HepG2 (cell line): ENCODE results near the gene FBN3. TPM values are rescaled to one million over a fixed set of nuclear protein-coding genes. Genes with fewer than 3 reads are reported as not detected.

Source experiments
- ATAC-seq: fragments of 200-7000 bp; cut with Tn5 transposase; 3 replicates; pipeline ENCODE4 v1.9.1; 2020; ENCODE audit warnings: mild to moderate bottlenecking, moderate library complexity
- BruUV-seq: library from RNA; stranded (reverse); fragments of 400-500 nt; replicated peaks from 2 replicates; lab custom pipeline; 2021; lab: Mats Ljungman, UMichigan
- CTCF ChIA-PET: fragments of 300-600 bp; formaldehyde crosslinking; extraction: SDS; loops from one replicate; lab custom pipeline; 2021; ENCODE audit warnings: low total read pairs, inconsistent platforms, low intra/inter-chr PET ratio; lab: Yijun Ruan, JAX
- POLR2A ChIA-PET: fragments of 350-600 bp; sonication (Branson Sonifier 250); formaldehyde crosslinking; loops from one replicate; lab custom pipeline; 2020; ENCODE audit warnings: antibody characterized with exemption, inconsistent platforms; lab: Yijun Ruan, JAX
- DNase-seq: peaks from one replicate; pipeline ENCODE4 v3.0.0-alpha.2; 2015; ENCODE audit warnings: low spot score
- FAIRE-seq: peaks from 3 replicates; lab custom pipeline; 2011; peaks lifted over from hg19 to GRCh38; lab: Jason Lieb, UNC
- H2AFZ ChIP-seq: one replicate; pipeline ENCODE4 v1.6.1; 2011; ENCODE audit warnings: low read length, inconsistent platforms
- H3K27ac ChIP-seq: fragments of 300-600 bp; 3 replicates; pipeline ENCODE4 v1.8.0; 2011; ENCODE audit warnings: mixed run types, mild to moderate bottlenecking, mixed read lengths, low read length, inconsistent platforms; ENCODE audit not compliant: insufficient read depth; ENCODE audit errors: extremely low read length
- H3K27me3 ChIP-seq, 2 experiments: fragments of 200-600 bp in 1 of 2; 2 replicates in 1 of 2; 3 replicates in 1 of 2; pipeline versions ENCODE4 v1.6.0 to v1.8.0; 2011; ENCODE audit warnings: low read length in 2 of 2, mild to moderate bottlenecking in 2 of 2, moderate library complexity in 2 of 2, inconsistent platforms in 1 of 2; ENCODE audit not compliant: insufficient read depth in 2 of 2, control insufficient read depth in 1 of 2
- H3K36me3 ChIP-seq, 2 experiments: fragments of 200-600 bp in 1 of 2; replicated peaks in 1 of 2; 2 replicates in 1 of 2; 3 replicates in 1 of 2; pipeline versions ENCODE4 v1.5.1 to v1.8.0; 2011; ENCODE audit warnings: low read length in 2 of 2, inconsistent platforms in 1 of 2; ENCODE audit not compliant: insufficient read depth in 2 of 2, control insufficient read depth in 1 of 2
- H3K4me1 ChIP-seq: 2 replicates; pipeline ENCODE4 v1.5.1; 2012; ENCODE audit warnings: low read length, inconsistent platforms; ENCODE audit not compliant: insufficient read depth
- H3K4me2 ChIP-seq: 2 replicates; pipeline ENCODE4 v1.6.0; 2011; ENCODE audit warnings: low read depth, low read length, inconsistent platforms
- H3K4me3 ChIP-seq, 3 experiments: fragments of 200-600 bp in 1 of 3; sonication (generic), shearing (Covaris generic) in 1 of 3; replicated peaks in 1 of 3; 2 replicates each; pipeline ENCODE4 v1.5.1; 2011 to 2016; ENCODE audit warnings: low read length in 3 of 3, inconsistent platforms in 2 of 3, low read depth in 2 of 3, mild to moderate bottlenecking in 2 of 3, control low read depth in 1 of 3, mixed read lengths in 1 of 3; ENCODE audit not compliant: insufficient read depth in 1 of 3
- H3K79me2 ChIP-seq: one replicate; pipeline ENCODE4 v1.6.1; 2011; ENCODE audit warnings: low read length, inconsistent platforms; ENCODE audit not compliant: insufficient read depth
- H3K9ac ChIP-seq: 2 replicates; pipeline ENCODE4 v1.6.0; 2011; ENCODE audit warnings: mild to moderate bottlenecking, low read depth, low read length, inconsistent platforms; ENCODE audit not compliant: insufficient read depth
- H3K9me3 ChIP-seq: 2 replicates; pipeline ENCODE4 v1.5.1; 2012; ENCODE audit warnings: mild to moderate bottlenecking, low read length
- H4K20me1 ChIP-seq: 2 replicates; pipeline ENCODE4 v1.6.0; 2011; ENCODE audit warnings: inconsistent platforms, mild to moderate bottlenecking, low read length, moderate library complexity; ENCODE audit not compliant: insufficient read depth
- KLF12 ChIP-seq: sonication (generic); formaldehyde crosslinking; IDR thresholded peaks from 2 replicates; pipeline ENCODE4 v1.4.0; 2020; ENCODE audit warnings: missing genetic modification reagents, borderline replicate concordance
- KLF13 ChIP-seq: sonication (generic); formaldehyde crosslinking; IDR thresholded peaks from 2 replicates; pipeline ENCODE4 v1.4.0; 2020; ENCODE audit warnings: mild to moderate bottlenecking, missing genetic modification reagents
- NR1H2 ChIP-seq: sonication (generic); formaldehyde crosslinking; IDR thresholded peaks from 2 replicates; pipeline ENCODE4 v1.8.1; 2022; ENCODE audit warnings: low read depth, missing genetic modification reagents, borderline replicate concordance
- POGZ ChIP-seq: sonication (generic); formaldehyde crosslinking; IDR thresholded peaks from 2 replicates; pipeline ENCODE4 v1.4.0; 2020; ENCODE audit warnings: mild to moderate bottlenecking, missing genetic modification reagents
- TEAD2 ChIP-seq: sonication (generic); formaldehyde crosslinking; IDR thresholded peaks from 2 replicates; pipeline ENCODE4 v1.9.0; 2021; ENCODE audit warnings: missing genetic modification reagents
- WGBS: methylation state at CpG from one replicate; pipeline ENCODE4 v1.1.6; 2017; ENCODE audit warnings: low lambda C conversion rate; 5-methylcytosine and 5-hydroxymethylcytosine counted together
- in situ Hi-C: cut with HindIII; loops from 2 replicates; pipeline ENCODE4 v1.10.0; 2017; ENCODE audit warnings: low pct_unique_long_range_greater_than_20kb; ENCODE audit not compliant: extremely low pct_ligation_motif_present
- intact Hi-C: fragments of 100-400 bp; cut with micrococcal nuclease; formaldehyde crosslinking; loops from one replicate; pipeline ENCODE4 v1.10.0; 2022; ENCODE audit not compliant: unreplicated experiment
- polyA plus RNA-seq, 8 experiments: library from polyadenylated mRNA; depleted of rRNA in 3 of 8; stranded (reverse) in 7 of 8; unstranded in 1 of 8; fragments of >200 nt; fragmentation: Illumina TruSeq in 4 of 8; extraction: Trizol in 4 of 8; gene quantifications; 2 replicates each; pipeline versions ENCODE4 v1.2.1 to v1.2.3, GENCODE V29; 2011 to 2016; ENCODE audit warnings: low read depth in 4 of 8, missing spikeins in 1 of 8, mixed read lengths in 1 of 8; ENCODE audit not compliant: insufficient read depth in 1 of 8
- total RNA-seq, 5 experiments: library from RNA; depleted of rRNA; stranded (reverse); fragments of >200 nt; fragmentation: Illumina TruSeq; extraction: Trizol; gene quantifications; 2 replicates each; pipeline ENCODE4 v1.2.3, GENCODE V29; 2016; ENCODE audit warnings: low read depth in 1 of 5
- TF ChIP-seq, protein P1 (sequence below): sonication (generic); formaldehyde crosslinking; IDR thresholded peaks from 2 replicates; pipeline ENCODE4 v1.4.0; 2020; ENCODE audit warnings: mild to moderate bottlenecking, missing genetic modification reagents
- TF ChIP-seq, protein P2 (sequence below): sonication (generic); formaldehyde crosslinking; IDR thresholded peaks from 2 replicates; pipeline ENCODE4 v1.4.0; 2020; ENCODE audit warnings: mild to moderate bottlenecking, low read depth, missing genetic modification reagents

Gene FBN3
- total and polyA plus RNA-seq, 2 of the 13 experiments (the other 11 are each of a cell fraction or from before 2014, with no cell fraction given): 0.20 to 1.3 TPM

DNA sequence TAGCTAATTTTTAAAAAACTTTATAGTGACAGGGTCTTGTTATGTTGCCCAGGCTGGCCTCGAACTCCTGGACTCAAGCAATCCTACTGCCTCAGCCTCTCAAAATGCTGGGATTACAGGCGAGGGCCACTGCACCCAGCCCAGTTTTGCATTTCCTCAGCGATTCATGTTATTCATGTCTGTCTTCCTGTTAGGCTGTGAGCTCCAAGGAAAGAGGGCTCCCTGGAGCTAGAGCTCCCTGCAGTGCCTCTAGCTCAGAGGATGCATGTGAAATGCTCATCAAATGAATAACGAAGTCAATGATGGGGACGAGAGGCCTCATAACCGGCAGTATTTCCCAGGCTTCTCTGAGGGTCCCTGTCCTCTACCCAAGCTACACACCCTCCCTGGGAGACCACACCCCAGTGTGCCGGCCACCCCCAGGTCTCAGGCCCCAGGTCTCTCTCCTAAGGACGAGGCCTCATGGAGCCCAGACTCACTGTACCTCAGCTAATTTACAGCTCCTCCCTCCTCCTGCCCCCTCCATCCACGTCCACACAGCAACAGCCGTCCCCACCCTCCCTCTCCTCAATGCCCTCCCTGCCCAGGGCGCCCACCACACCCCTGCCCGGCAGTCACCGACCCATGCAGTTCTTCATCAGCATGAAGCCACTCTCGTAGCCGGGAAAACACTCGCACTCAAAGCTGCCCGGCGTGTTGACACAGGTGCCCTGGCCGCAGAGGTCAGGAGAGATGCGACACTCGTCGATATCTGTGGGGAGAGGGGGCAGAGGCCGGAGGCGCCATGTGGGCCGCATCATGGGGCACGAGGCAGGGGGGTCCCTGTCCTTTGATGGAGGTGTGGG is 28.5 kb downstream of the FBN3 start (continued):
- TF ChIP-seq, protein P1, sequence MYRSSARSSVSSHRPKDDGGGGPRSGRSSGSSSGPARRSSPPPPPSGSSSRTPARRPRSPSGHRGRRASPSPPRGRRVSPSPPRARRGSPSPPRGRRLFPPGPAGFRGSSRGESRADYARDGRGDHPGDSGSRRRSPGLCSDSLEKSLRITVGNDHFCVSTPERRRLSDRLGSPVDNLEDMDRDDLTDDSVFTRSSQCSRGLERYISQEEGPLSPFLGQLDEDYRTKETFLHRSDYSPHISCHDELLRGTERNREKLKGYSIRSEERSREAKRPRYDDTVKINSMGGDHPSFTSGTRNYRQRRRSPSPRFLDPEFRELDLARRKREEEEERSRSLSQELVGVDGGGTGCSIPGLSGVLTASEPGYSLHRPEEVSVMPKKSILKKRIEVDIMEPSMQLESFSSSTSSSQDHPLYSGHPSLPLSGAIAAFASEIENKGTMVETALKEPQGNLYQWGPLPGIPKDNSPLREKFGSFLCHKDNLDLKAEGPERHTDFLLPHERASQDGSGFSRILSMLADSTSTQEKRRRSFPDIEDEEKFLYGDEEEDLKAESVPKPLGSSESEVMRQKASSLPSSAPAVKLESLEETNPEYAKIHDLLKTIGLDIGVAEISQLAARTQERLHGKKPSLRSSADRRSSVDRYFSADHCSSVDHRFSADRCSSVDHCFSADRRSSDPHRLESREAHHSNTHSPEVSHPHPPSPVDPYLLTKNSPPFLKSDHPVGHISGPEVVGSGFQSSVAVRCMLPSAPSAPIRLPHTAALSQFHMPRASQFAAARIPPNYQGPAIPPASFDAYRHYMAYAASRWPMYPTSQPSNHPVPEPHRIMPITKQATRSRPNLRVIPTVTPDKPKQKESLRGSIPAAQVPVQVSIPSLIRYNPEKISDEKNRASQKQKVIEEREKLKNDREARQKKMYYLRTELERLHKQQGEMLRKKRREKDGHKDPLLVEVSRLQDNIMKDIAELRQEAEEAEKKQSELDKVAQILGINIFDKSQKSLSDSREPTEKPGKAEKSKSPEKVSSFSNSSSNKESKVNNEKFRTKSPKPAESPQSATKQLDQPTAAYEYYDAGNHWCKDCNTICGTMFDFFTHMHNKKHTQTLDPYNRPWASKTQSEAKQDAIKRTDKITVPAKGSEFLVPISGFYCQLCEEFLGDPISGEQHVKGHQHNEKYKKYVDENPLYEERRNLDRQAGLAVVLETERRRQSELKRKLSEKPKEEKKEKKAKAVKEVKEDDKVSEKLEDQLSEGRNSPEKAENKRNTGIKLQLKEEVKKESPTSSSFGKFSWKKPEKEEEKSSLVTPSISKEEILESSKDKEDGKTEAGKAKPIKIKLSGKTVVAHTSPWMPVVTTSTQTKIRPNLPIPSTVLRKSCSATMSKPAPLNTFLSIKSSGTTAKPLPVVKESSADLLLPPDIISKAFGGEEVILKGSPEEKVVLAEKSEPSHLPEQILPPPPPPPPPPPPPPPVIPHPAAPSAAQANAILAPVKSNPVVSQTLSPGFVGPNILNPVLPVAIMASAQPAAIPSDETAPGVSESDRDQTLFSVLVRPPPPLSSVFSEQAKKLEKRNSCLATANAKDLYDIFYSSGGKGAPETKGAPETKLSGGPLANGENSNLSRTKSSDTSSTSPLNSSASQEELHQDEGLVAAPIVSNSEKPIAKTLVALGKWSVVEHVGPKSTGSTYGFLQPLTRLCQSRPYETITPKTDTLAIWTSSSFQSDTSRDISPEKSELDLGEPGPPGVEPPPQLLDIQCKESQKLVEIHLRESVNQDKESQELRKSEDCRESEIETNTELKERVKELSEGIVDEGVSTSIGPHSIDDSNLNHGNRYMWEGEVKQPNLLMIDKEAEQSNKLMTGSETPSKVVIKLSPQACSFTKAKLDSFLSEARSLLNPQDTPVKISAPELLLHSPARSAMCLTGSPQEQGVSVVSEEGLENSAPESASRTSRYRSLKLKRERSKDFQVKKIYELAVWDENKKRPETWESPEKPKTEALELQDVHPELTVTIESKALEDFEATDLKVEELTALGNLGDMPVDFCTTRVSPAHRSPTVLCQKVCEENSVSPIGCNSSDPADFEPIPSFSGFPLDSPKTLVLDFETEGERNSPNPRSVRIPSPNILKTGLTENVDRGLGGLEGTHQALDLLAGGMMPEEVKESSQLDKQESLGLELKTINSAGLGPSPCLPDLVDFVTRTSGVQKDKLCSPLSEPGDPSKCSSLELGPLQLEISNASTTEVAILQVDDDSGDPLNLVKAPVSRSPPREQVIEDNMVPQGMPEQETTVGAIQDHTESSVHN (CRISPR knock-in tag): no peak
- TF ChIP-seq KLF12 (CRISPR knock-in tag): no peak

DNA sequence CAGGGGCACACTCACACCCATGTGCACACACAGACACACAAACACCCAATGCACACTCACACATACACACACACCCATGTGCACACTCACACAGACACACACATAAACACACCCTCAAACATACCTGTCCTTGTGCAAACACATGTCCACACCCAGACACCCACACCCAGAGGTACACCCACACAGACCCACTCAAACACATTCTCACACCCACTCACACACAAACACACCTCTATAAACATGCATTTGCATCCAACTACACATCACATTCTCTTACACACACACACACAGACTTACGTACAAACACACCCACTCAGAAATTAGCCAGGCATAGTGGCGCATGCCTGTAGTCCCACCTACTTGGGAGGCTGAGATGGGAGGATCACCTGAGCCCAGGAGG is 31.4 kb downstream of the FBN3 start:
- no peak overlapping the region for H2AFZ ChIP-seq
- no peaks in the 10 kb centered on the region; a peak in 2 of 5 replicates for H3K27me3 ChIP-seq
- DNase-seq (no peak), FAIRE-seq (no peak), ATAC-seq (no peak)
- WGBS: 70% methylated on average over 2 of the region's 2 CpGs
- H3K9me3 ChIP-seq: no peaks in the 10 kb centered on the region
- in situ Hi-C loops: no loop called here
- no TSS peak for BruUV-seq
- no peak overlapping the region for H3K27ac ChIP-seq
- ChIA-PET CTCF (no interaction called here), POLR2A (no interaction called here)
- H3K4me2 ChIP-seq: no peak overlapping the region
- TF ChIP-seq KLF13 (CRISPR knock-in tag) (no peak), TEAD2 (CRISPR knock-in tag) (no peak), POGZ (CRISPR knock-in tag) (no peak), NR1H2 (CRISPR knock-in tag) (no peak)
- TF ChIP-seq, protein P2, sequence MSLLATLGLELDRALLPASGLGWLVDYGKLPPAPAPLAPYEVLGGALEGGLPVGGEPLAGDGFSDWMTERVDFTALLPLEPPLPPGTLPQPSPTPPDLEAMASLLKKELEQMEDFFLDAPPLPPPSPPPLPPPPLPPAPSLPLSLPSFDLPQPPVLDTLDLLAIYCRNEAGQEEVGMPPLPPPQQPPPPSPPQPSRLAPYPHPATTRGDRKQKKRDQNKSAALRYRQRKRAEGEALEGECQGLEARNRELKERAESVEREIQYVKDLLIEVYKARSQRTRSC (CRISPR knock-in tag): no peak
- H3K9ac ChIP-seq: no peak overlapping the region
- H4K20me1 ChIP-seq: no peaks in the 10 kb centered on the region
- 0 out of 2 replicates have a peak, but pooled peaks cover 3% of the 10 kb centered on the region for H3K4me1 ChIP-seq
- H3K36me3 ChIP-seq: no peaks in the 10 kb centered on the region
- intact Hi-C loops: no loop called here
- no peaks in the 10 kb centered on the region for H3K79me2 ChIP-seq
- no peak overlapping the region for H3K4me3 ChIP-seq
